CD14-positive monocyte (primary cell): ENCODE results near the gene SLC25A40. TPM values are rescaled to one million over a fixed set of nuclear protein-coding genes. Genes with fewer than 3 reads are reported as not detected.
A peak's percentile ranks its signal among the peaks of the same experiment; 100 is the strongest.

Experiments
- DNase-seq, 3 donors: peaks; one replicate each; pipeline ENCODE4 v3.0.0-alpha.2; 2011 to 2022
- H2AFZ ChIP-seq: 2 replicates; pipeline ENCODE4 v1.6.0; 2012; ENCODE audit warnings: mild to moderate bottlenecking, low read depth, low read length, inconsistent platforms; ENCODE audit not compliant: insufficient read depth, poor library complexity, severe bottlenecking
- H3K27ac ChIP-seq, 2 donors: 1 replicate in 1 of 2; 2 replicates in 1 of 2; pipeline ENCODE4 v1.5.1; 2012 to 2013; ENCODE audit warnings: low read length in 2 of 2, control low read depth in 1 of 2, inconsistent platforms in 1 of 2, low read depth in 1 of 2, mild to moderate bottlenecking in 1 of 2
- H3K27me3 ChIP-seq, 2 donors: one replicate each; pipeline versions ENCODE4 v1.6.0 to v1.6.1; 2011 to 2013; ENCODE audit warnings: low read length in 2 of 2; ENCODE audit not compliant: control insufficient read depth in 2 of 2, insufficient read depth in 2 of 2
- H3K36me3 ChIP-seq, 2 donors: replicated peaks in 1 of 2; 1 replicate in 1 of 2; 2 replicates in 1 of 2; pipeline versions ENCODE4 v1.5.1 to v1.6.1; 2012 to 2013; ENCODE audit warnings: low read length in 2 of 2, control low read depth in 1 of 2, inconsistent platforms in 1 of 2, mild to moderate bottlenecking in 1 of 2; ENCODE audit not compliant: insufficient read depth in 2 of 2, control insufficient read depth in 1 of 2
- H3K4me1 ChIP-seq, 2 donors: 1 replicate in 1 of 2; 2 replicates in 1 of 2; pipeline versions ENCODE4 v1.5.1 to v1.6.1; 2012 to 2013; ENCODE audit warnings: low read length in 2 of 2, control low read depth in 1 of 2, inconsistent platforms in 1 of 2, mild to moderate bottlenecking in 1 of 2, moderate library complexity in 1 of 2; ENCODE audit not compliant: insufficient read depth in 2 of 2, control insufficient read depth in 1 of 2
- H3K4me2 ChIP-seq: replicated peaks from 2 replicates; pipeline ENCODE3; 2012; ENCODE audit warnings: low read length, moderate library complexity, mild to moderate bottlenecking; ENCODE audit not compliant: poor library complexity, severe bottlenecking; ENCODE audit errors: extremely low read depth
- H3K4me3 ChIP-seq, 3 experiments: fragments of 200-600 bp in 1 of 3; sonication (generic) in 1 of 3; replicated peaks in 1 of 3; 1 replicate in 2 of 3; 2 replicates in 1 of 3; pipeline ENCODE4 v1.5.1; 2011 to 2013; ENCODE audit warnings: low read length in 3 of 3, mild to moderate bottlenecking in 3 of 3, control low read depth in 2 of 3, low read depth in 2 of 3, inconsistent platforms in 1 of 3, moderate library complexity in 1 of 3
- H3K79me2 ChIP-seq: 2 replicates; pipeline ENCODE4 v1.6.0; 2012; ENCODE audit warnings: mild to moderate bottlenecking, control low read depth, inconsistent platforms, low read length, moderate library complexity; ENCODE audit not compliant: insufficient read depth
- H3K9ac ChIP-seq: 2 replicates; pipeline ENCODE4 v1.6.0; 2017; ENCODE audit warnings: low read length, mild to moderate bottlenecking; ENCODE audit not compliant: insufficient read depth, poor library complexity, severe bottlenecking
- H3K9me3 ChIP-seq, 2 donors: replicated peaks in 1 of 2; 1 replicate in 1 of 2; 2 replicates in 1 of 2; pipeline versions ENCODE4 v1.5.1 to v1.6.1; 2012 to 2013; ENCODE audit warnings: low read length in 2 of 2, control low read depth in 1 of 2; ENCODE audit not compliant: control insufficient read depth in 1 of 2, insufficient read depth in 1 of 2
- H4K20me1 ChIP-seq: 2 replicates; pipeline ENCODE4 v1.6.0; 2012; ENCODE audit warnings: mild to moderate bottlenecking, low read length, control low read depth, moderate library complexity; ENCODE audit not compliant: insufficient read depth
- H3K27ac Mint-ChIP-seq, 7 donors: one replicate each; pipeline ENCODE4 v1.8.0; 2020; ENCODE audit warnings: mild to moderate bottlenecking in 7 of 7, mixed read lengths in 7 of 7, moderate library complexity in 6 of 7, inconsistent platforms in 2 of 7
- H3K27me3 Mint-ChIP-seq, 3 donors: one replicate each; pipeline ENCODE4 v1.8.0; 2021 to 2022; ENCODE audit warnings: low read depth in 3 of 3, mild to moderate bottlenecking in 3 of 3, mixed read lengths in 3 of 3, moderate library complexity in 3 of 3, inconsistent platforms in 1 of 3
- H3K36me3 Mint-ChIP-seq, 2 donors: one replicate each; pipeline ENCODE4 v1.8.0; 2020; ENCODE audit warnings: mixed read lengths in 2 of 2, inconsistent platforms in 1 of 2, mild to moderate bottlenecking in 1 of 2
- H3K4me1 Mint-ChIP-seq: one replicate; pipeline ENCODE4 v1.8.0; 2020; ENCODE audit warnings: mild to moderate bottlenecking, mixed read lengths
- H3K4me3 Mint-ChIP-seq, 2 donors: one replicate each; pipeline ENCODE4 v1.8.0; 2020; ENCODE audit warnings: mild to moderate bottlenecking in 2 of 2, mixed read lengths in 2 of 2, moderate library complexity in 1 of 2
- H3K9me3 Mint-ChIP-seq, 7 donors: one replicate each; pipeline ENCODE4 v1.8.0; 2020 to 2022; ENCODE audit warnings: mixed read lengths in 7 of 7, mild to moderate bottlenecking in 6 of 7, moderate library complexity in 6 of 7, inconsistent platforms in 2 of 7
- CTCF ChIP-seq: fragments of 200-600 bp; IDR thresholded peaks from one replicate; pipeline ENCODE4 v1.8.0; 2022; ENCODE audit warnings: antibody characterized with exemption, mild to moderate bottlenecking
- WGBS: methylation state at CpG from one replicate; pipeline ENCODE4 v1.1.5; 2013; ENCODE audit warnings: missing lambda C conversion rate; ENCODE audit not compliant: insufficient coverage; 5-methylcytosine and 5-hydroxymethylcytosine counted together
- intact Hi-C, 2 donors: fragments of 100-400 bp; cut with micrococcal nuclease; formaldehyde crosslinking; loops; one replicate each; pipeline versions ENCODE4 v1.15.0 to v1.15.1; 2023
- polyA plus RNA-seq, 3 donors: library from polyadenylated mRNA; depleted of rRNA in 1 of 3; unstranded in 2 of 3; stranded (reverse) in 1 of 3; fragments of 300-500 nt in 2 of 3; fragments of >200 nt in 1 of 3; fragmentation: Illumina TruSeq in 2 of 3; gene quantifications; 1 replicate in 2 of 3; 2 replicates in 1 of 3; pipeline ENCODE4 v1.2.3, GENCODE V29; 2012 to 2021

The SLC25A40 gene
- polyA plus RNA-seq, 3 donors = 23.5 to 36.3 (median 26.2) TPM

- H3K9me3 ChIP-seq = no peaks in the 10 kb centered on the region
- intact Hi-C loops = no loop called here
- H3K4me3 Mint-ChIP-seq = no peak overlapping the region
- H3K36me3 ChIP-seq = peaks cover 39 to 56% of the 10 kb centered on the region in 2 donors
- no peak overlapping the region for H3K4me2 ChIP-seq
- no peak for DNase-seq
- peaks cover 37% of the 10 kb centered on the region for H3K79me2 ChIP-seq
- TF ChIP-seq CTCF = no peak
- peak overlapping the region in 4 of 7 donors; percentile 21 to 78 (median 54) for H3K27ac Mint-ChIP-seq
- H3K27me3 ChIP-seq = no peaks in the 10 kb centered on the region
- H3K36me3 Mint-ChIP-seq = peaks cover 42 to 63% of the 10 kb centered on the region in 2 donors
- no peak overlapping the region for H3K4me3 ChIP-seq
- no peaks in the 10 kb centered on the region for H3K27me3 Mint-ChIP-seq
- H3K9me3 Mint-ChIP-seq = no peaks in the 10 kb centered on the region
- no peak overlapping the region for H3K9ac ChIP-seq
- peaks cover 19 to 31% of the 10 kb centered on the region in 2 donors for H3K4me1 ChIP-seq
- H2AFZ ChIP-seq = no peak overlapping the region
- WGBS = no CpG with 5 or more reads among the region's 1 CpG
- peaks cover 31% of the 10 kb centered on the region for H4K20me1 ChIP-seq
- H3K4me1 Mint-ChIP-seq = peaks cover 33% of the 10 kb centered on the region
- no peak overlapping the region for H3K27ac ChIP-seq
These were observed 25.1 kb downstream of the SLC25A40 start for GRCh38 chr7:87850836-87851593.

GRCh38 chr7:87837597-87837996, 38.6 kb downstream of the SLC25A40 start:
- Histone ChIP-seq H4K20me1 (no peaks in the 10 kb centered on the region), H3K27me3 (no peaks in the 10 kb centered on the region), H3K27ac (no peak overlapping the region), H3K9me3 (no peaks in the 10 kb centered on the region), H2AFZ (no peak overlapping the region), H3K4me2 (no peak overlapping the region), H3K36me3 (peaks cover 48 to 75% of the 10 kb centered on the region in 2 donors), H3K4me3 (no peak overlapping the region), H3K4me1 (no peaks in the 10 kb centered on the region), H3K9ac (no peak overlapping the region), H3K79me2 (no peaks in the 10 kb centered on the region)
- Mint-ChIP-seq H3K4me1 (no peaks in the 10 kb centered on the region), H3K9me3 (no peaks in the 10 kb centered on the region), H3K27ac (peak overlapping the region in 1 of 7 donors; percentile 9), H3K27me3 (no peaks in the 10 kb centered on the region), H3K36me3 (peaks cover 43 to 45% of the 10 kb centered on the region in 2 donors), H3K4me3 (no peak overlapping the region)
- intact Hi-C loops = no loop called here
- no CpG with 5 or more reads among the region's 1 CpG for WGBS
- no peak for TF ChIP-seq CTCF
- no peak for DNase-seq
